Spleen (tissue), 7 donors: Measurements from ENCODE around the gene MOB2.

Source experiments
- POLR2A ChIP-seq, 3 donors: fragments of 450-650 bp; IDR thresholded peaks; one replicate each; pipeline ENCODE4 v1.5.1; 2017; ENCODE audit warnings: antibody characterized with exemption in 3 of 3, mild to moderate bottlenecking in 1 of 3
- TF ChIP-seq, protein P1 (sequence below), 11 experiments: fragments of 200-600 bp in 7 of 11; fragments of 450-650 bp in 4 of 11; sonication (generic) in 4 of 11; IDR thresholded peaks in 8 of 11; conservative IDR thresholded peaks in 3 of 11; 1 replicate in 7 of 11; 2 replicates in 4 of 11; pipeline versions ENCODE4 v1.4.0 to v1.8.0; 2016 to 2021; ENCODE audit warnings: antibody characterized with exemption in 11 of 11, inconsistent platforms in 4 of 11, mild to moderate bottlenecking in 1 of 11
- donor health status: DM: no; HTN: no; CAD: no; lungs with moderate emphysema.
- donor health status: DM: no; HTN: no; CAD: no.
- donor health status: DM: no; HTN: no; CAD: no.

DNA sequence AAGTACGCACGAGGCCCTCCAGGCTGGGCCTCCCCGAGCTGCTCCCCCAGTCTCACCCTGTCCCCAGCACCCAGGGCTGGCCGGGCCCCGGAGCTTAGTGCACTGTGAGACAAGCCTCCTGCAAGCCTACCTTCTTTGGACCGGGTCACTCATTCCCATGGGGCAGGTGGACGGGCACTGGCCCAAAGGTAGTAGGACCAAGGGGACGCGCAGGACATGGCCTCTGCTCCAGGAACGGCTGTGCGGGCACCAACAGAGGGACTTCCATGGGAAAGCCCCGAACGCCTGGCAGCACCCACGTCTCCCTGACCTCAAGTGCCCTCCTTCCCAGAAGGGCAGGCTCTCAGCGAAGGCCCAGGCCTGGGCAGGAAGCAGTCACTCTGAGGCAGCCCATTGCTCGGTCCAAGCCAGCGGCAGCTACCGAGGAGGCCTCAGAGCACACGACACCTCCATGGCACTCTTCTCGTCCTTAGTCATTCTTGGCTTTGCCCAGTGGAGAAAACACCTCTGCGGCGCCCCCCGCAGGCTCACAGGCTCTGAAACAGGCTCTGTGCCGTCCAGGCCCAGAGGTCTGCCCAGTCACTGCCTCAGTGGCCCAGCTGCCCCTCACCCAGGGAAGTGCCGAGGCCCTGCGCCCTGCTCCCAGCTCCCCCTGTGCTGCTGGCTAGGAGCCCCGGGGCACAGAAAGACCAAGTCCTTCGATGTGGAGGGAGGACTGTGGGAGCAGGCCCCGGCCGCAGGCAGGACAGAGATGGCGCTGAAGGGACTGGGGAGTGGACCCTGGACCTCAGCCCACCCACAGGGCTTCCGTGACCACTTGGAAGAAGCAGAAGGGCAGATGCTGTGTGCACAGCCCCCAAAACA, 3.8 kb downstream of the MOB2 start:
- TF ChIP-seq, protein P1, sequence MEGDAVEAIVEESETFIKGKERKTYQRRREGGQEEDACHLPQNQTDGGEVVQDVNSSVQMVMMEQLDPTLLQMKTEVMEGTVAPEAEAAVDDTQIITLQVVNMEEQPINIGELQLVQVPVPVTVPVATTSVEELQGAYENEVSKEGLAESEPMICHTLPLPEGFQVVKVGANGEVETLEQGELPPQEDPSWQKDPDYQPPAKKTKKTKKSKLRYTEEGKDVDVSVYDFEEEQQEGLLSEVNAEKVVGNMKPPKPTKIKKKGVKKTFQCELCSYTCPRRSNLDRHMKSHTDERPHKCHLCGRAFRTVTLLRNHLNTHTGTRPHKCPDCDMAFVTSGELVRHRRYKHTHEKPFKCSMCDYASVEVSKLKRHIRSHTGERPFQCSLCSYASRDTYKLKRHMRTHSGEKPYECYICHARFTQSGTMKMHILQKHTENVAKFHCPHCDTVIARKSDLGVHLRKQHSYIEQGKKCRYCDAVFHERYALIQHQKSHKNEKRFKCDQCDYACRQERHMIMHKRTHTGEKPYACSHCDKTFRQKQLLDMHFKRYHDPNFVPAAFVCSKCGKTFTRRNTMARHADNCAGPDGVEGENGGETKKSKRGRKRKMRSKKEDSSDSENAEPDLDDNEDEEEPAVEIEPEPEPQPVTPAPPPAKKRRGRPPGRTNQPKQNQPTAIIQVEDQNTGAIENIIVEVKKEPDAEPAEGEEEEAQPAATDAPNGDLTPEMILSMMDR (IDR thresholded peaks at IDR 0.05 in 8 of 11, conservative IDR thresholded peaks at IDR 0.05 in 3 of 11): no peak
- TF ChIP-seq POLR2A (IDR thresholded peaks at IDR 0.05): no peak
